MCF 10A (cell line): Measurements from ENCODE around the gene MRPL53. TPM values are rescaled to one million over a fixed set of nuclear protein-coding genes. Genes with fewer than 3 reads are reported as not detected.

Experiments used
- BruUV-seq: library from RNA; stranded (reverse); fragments of 400-500 nt; replicated peaks from 2 replicates; lab custom pipeline; 2021; lab: Mats Ljungman, UMichigan
- CTCF ChIA-PET: fragments of 300-600 bp; sonication (Branson Sonifier 250); formaldehyde crosslinking; extraction: SDS; loops from one replicate; lab custom pipeline; 2021; ENCODE audit warnings: antibody characterized with exemption, inconsistent platforms; lab: Yijun Ruan, JAX
- POLR2A ChIA-PET: fragments of 300-600, 350-650 bp; sonication (Branson Sonifier 250); formaldehyde crosslinking; extraction: SDS; loops from one replicate; lab custom pipeline; 2020; ENCODE audit warnings: antibody characterized with exemption, inconsistent platforms; lab: Yijun Ruan, JAX
- DNase-seq: peaks from one replicate; pipeline ENCODE4 v3.0.0-alpha.2; 2018; ENCODE audit not compliant: unreplicated experiment
- H3K27ac Mint-ChIP-seq: one replicate; pipeline ENCODE4 v1.8.0; 2022; ENCODE audit warnings: mild to moderate bottlenecking, low read depth, mixed read lengths; ENCODE audit not compliant: unreplicated experiment
- H3K27me3 Mint-ChIP-seq: one replicate; pipeline ENCODE4 v1.8.0; 2022; ENCODE audit warnings: mixed read lengths; ENCODE audit not compliant: insufficient read depth, unreplicated experiment
- H3K36me3 Mint-ChIP-seq: one replicate; pipeline ENCODE4 v1.8.0; 2022; ENCODE audit warnings: mild to moderate bottlenecking, moderate library complexity, mixed read lengths; ENCODE audit not compliant: insufficient read depth, unreplicated experiment
- H3K4me1 Mint-ChIP-seq: one replicate; pipeline ENCODE4 v1.8.0; 2022; ENCODE audit warnings: mixed read lengths; ENCODE audit not compliant: insufficient read depth, unreplicated experiment
- H3K4me3 Mint-ChIP-seq: one replicate; pipeline ENCODE4 v1.8.0; 2022; ENCODE audit warnings: mild to moderate bottlenecking, moderate library complexity, mixed read lengths; ENCODE audit not compliant: unreplicated experiment
- H3K9me3 Mint-ChIP-seq: one replicate; pipeline ENCODE4 v1.8.0; 2022; ENCODE audit warnings: mixed read lengths; ENCODE audit not compliant: unreplicated experiment
- CTCF ChIP-seq: fragments of 200-600 bp; IDR thresholded peaks from one replicate; pipeline ENCODE4 v1.8.0; 2022; ENCODE audit warnings: antibody characterized with exemption, mild to moderate bottlenecking; ENCODE audit not compliant: unreplicated experiment
- intact Hi-C: fragments of 100-400 bp; cut with micrococcal nuclease; formaldehyde crosslinking; loops from 2 replicates; pipeline ENCODE4 v1.14.1; 2022
- total RNA-seq: library from RNA; stranded (reverse); gene quantifications from 2 replicates; pipeline ENCODE4 v1.2.3, GENCODE V29; 2022

The MRPL53 gene
- total RNA-seq, 1 experiment from 2014 or later, result 123 TPM

- intact Hi-C loops, result no loop called here
- no TSS peak for BruUV-seq
- TF ChIP-seq CTCF, result no peak
- peaks cover 59% of the 10 kb centered on the region for H3K36me3 Mint-ChIP-seq
- ChIA-PET POLR2A (interaction anchor here (0.7 to 9.2 kb wide), 14 partner anchors 8 to 720 kb away, joined by 3 to 132 read pairs (median 9); partner anchors contain the start of genes AUP1, C2orf81, CCDC142 and HTRA2), CTCF (interaction anchor here (0.6 to 4.5 kb wide), 6 partner anchors 17 to 207 kb away, joined by 3 to 35 read pairs (median 3); partner anchors contain the start of genes CCDC142 and TTC31)
- H3K4me1 Mint-ChIP-seq, result peaks cover 46% of the 10 kb centered on the region
- H3K9me3 Mint-ChIP-seq, result no peaks in the 10 kb centered on the region
- DNase-seq, result no peak
- H3K4me3 Mint-ChIP-seq, result peak overlapping the region; percentile 98
- peak overlapping the region; percentile 91 for H3K27ac Mint-ChIP-seq
- H3K27me3 Mint-ChIP-seq, result no peaks in the 10 kb centered on the region
Measured at GRCh38 chr2:74457129-74457548, 15.3 kb downstream of the MRPL53 start.

GRCh38 chr2:74454654-74455511 is 17.6 kb downstream of the MRPL53 start, which contains the start of gene INO80B:
Gene INO80B, plus strand, starts transcription at chr2:74455087. Its CDS starts 30 bp downstream, at chr2:74455117.
- Mint-ChIP-seq H3K27ac (peak within 1 kb of the TSS; percentile 91), H3K9me3 (no peaks in the 10 kb centered on the region), H3K4me3 (peak within 1 kb of the TSS; percentile 98), H3K4me1 (peaks cover 39% of the 10 kb centered on the region), H3K27me3 (no peaks in the 10 kb centered on the region), H3K36me3 (peaks cover 40% of the 10 kb centered on the region)
- ChIA-PET POLR2A (interaction anchor here (0.6 to 9.2 kb wide), 14 partner anchors 10 to 718 kb away, joined by 3 to 132 read pairs (median 12); partner anchors contain the start of genes AUP1, C2orf81, CCDC142 and HTRA2), CTCF (interaction anchor here (0.6 to 4.5 kb wide), 8 partner anchors 12 to 185 kb away, joined by 3 to 35 read pairs (median 4); partner anchors contain the start of genes CCDC142 and TTC31)
- peak; percentile 97 for DNase-seq
- no peak for TF ChIP-seq CTCF
- BruUV-seq, result TSS peak; percentile 30
- intact Hi-C loops, result loop anchor here (1.0 to 2.0 kb wide), 2 partner anchors 14 to 33 kb away; partner anchors contain the start of gene RTKN

- TF ChIP-seq CTCF, result no peak
- ChIA-PET POLR2A (interaction anchor here (0.7 kb wide), 1 partner anchor 30 kb away, joined by 3 read pairs; the partner anchor contains the start of gene C2orf81), CTCF (interaction anchor here (0.6 kb wide), 3 partner anchors 11 to 1123 kb away, joined by 3 to 4 read pairs (median 3); no protein-coding TSS in a partner anchor)
- Mint-ChIP-seq H3K9me3 (no peaks in the 10 kb centered on the region), H3K4me1 (peaks cover 15% of the 10 kb centered on the region), H3K4me3 (no peak overlapping the region), H3K36me3 (peaks cover 11% of the 10 kb centered on the region), H3K27ac (no peak overlapping the region), H3K27me3 (no peaks in the 10 kb centered on the region)
- no peak for DNase-seq
- intact Hi-C loops, result no loop called here
- BruUV-seq, result no TSS peak
Measured at GRCh38 chr2:74450570-74451190, 21.8 kb downstream of the MRPL53 start.
